Astrocyte (in vitro differentiated cells and primary cell): ENCODE data around the gene DHX35. TPM values are rescaled to one million over a fixed set of nuclear protein-coding genes. Genes with fewer than 3 reads are reported as not detected.

Source experiments
- DNase-seq: peaks from one replicate; pipeline ENCODE4 v3.0.0-alpha.2; 2010; ENCODE audit warnings: low read depth
- FAIRE-seq: peaks from 2 replicates; lab custom pipeline; 2011; peaks lifted over from hg19 to GRCh38; lab: Jason Lieb, UNC
- H2AFZ ChIP-seq: 2 replicates; pipeline ENCODE4 v1.6.0; 2012; ENCODE audit warnings: low read depth, low read length, inconsistent platforms
- H3K27ac ChIP-seq: 2 replicates; pipeline ENCODE4 v1.5.1; 2011; ENCODE audit warnings: low read depth, low read length, inconsistent platforms
- H3K27me3 ChIP-seq: 2 replicates; pipeline ENCODE4 v1.6.0; 2011; ENCODE audit warnings: low read length, inconsistent platforms; ENCODE audit not compliant: insufficient read depth
- H3K36me3 ChIP-seq: 2 replicates; pipeline ENCODE4 v1.5.1; 2011; ENCODE audit warnings: low read length, inconsistent platforms; ENCODE audit not compliant: insufficient read depth
- H3K4me1 ChIP-seq: 2 replicates; pipeline ENCODE4 v1.5.1; 2011; ENCODE audit warnings: low read length, inconsistent platforms; ENCODE audit not compliant: insufficient read depth
- H3K4me2 ChIP-seq: 2 replicates; pipeline ENCODE4 v1.6.0; 2012; ENCODE audit warnings: low read length, inconsistent platforms
- H3K4me3 ChIP-seq: 2 replicates; pipeline ENCODE4 v1.5.1; 2011; ENCODE audit warnings: low read depth, mild to moderate bottlenecking, low read length, inconsistent platforms; ENCODE audit not compliant: insufficient read depth
- H3K79me2 ChIP-seq: 2 replicates; pipeline ENCODE4 v1.6.0; 2012; ENCODE audit warnings: mild to moderate bottlenecking, low read length, inconsistent platforms; ENCODE audit not compliant: insufficient read depth
- H3K9ac ChIP-seq: 2 replicates; pipeline ENCODE4 v1.6.0; 2012; ENCODE audit warnings: mild to moderate bottlenecking, low read length, inconsistent platforms
- H3K9me3 ChIP-seq: 2 replicates; pipeline ENCODE4 v1.5.1; 2012; ENCODE audit warnings: low read depth, mild to moderate bottlenecking, low read length, inconsistent platforms; ENCODE audit not compliant: insufficient read depth
- H4K20me1 ChIP-seq: 2 replicates; pipeline ENCODE4 v1.6.0; 2012; ENCODE audit warnings: low read length, inconsistent platforms; ENCODE audit not compliant: insufficient read depth
- H3K27ac Mint-ChIP-seq: one replicate; pipeline ENCODE4 v1.8.0; 2021; ENCODE audit warnings: mild to moderate bottlenecking, mixed read lengths; ENCODE audit not compliant: unreplicated experiment
- H3K27me3 Mint-ChIP-seq: one replicate; pipeline ENCODE4 v1.8.0; 2021; ENCODE audit warnings: low read depth, mixed read lengths; ENCODE audit not compliant: unreplicated experiment
- H3K36me3 Mint-ChIP-seq: one replicate; pipeline ENCODE4 v1.8.0; 2021; ENCODE audit warnings: low read depth, mixed read lengths; ENCODE audit not compliant: unreplicated experiment
- H3K4me1 Mint-ChIP-seq: one replicate; pipeline ENCODE4 v1.8.0; 2021; ENCODE audit warnings: low read depth, mixed read lengths; ENCODE audit not compliant: unreplicated experiment
- H3K4me3 Mint-ChIP-seq: one replicate; pipeline ENCODE4 v1.8.0; 2021; ENCODE audit warnings: mild to moderate bottlenecking, moderate library complexity, mixed read lengths; ENCODE audit not compliant: unreplicated experiment
- H3K9me3 Mint-ChIP-seq: one replicate; pipeline ENCODE4 v1.8.0; 2021; ENCODE audit warnings: mild to moderate bottlenecking, mixed read lengths; ENCODE audit not compliant: unreplicated experiment
- EZH2 ChIP-seq: IDR thresholded peaks from 2 replicates; pipeline ENCODE4 v1.6.1; 2012; ENCODE audit warnings: mild to moderate bottlenecking, low read length, inconsistent platforms; ENCODE audit not compliant: insufficient read depth
- total RNA-seq: library from RNA; stranded (reverse); gene quantifications from 2 replicates; pipeline ENCODE4 v1.2.1, GENCODE V29; 2021
- TF ChIP-seq, protein P1 (sequence below): IDR thresholded peaks from 2 replicates; pipeline ENCODE4 v1.5.1; 2011; ENCODE audit warnings: low read depth, mild to moderate bottlenecking, inconsistent platforms, low read length, moderate library complexity; ENCODE audit not compliant: insufficient read depth

Gene DHX35
- total RNA-seq, 1 donor from 2014 or later, result 7.8 TPM

DNA sequence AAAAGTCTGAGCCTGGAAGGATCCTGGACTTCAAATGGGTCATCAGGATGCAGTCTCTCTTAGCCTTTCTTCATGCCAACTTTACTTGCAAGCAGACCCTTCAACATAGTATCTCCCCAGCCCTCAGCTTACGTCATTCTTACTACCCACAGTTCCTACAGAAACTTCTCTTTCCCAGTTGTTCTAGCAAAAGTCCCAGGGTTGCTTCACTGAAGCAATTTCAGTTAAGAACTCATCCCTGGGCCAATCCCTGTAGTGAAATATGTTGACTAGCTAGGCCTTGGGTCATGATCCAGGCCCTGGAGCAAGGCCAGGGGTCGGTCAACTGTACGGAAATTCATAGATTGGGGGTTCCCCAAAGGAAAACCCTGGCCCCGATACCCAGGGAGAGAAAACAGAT lies 44.5 kb upstream of the DHX35 start:
- Histone ChIP-seq H4K20me1 (no peaks in the 10 kb centered on the region), H3K4me2 (no peak overlapping the region), H3K9ac (no peak overlapping the region), H3K9me3 (no peaks in the 10 kb centered on the region), H3K27ac (no peak overlapping the region), H3K79me2 (no peaks in the 10 kb centered on the region), H3K36me3 (no peaks in the 10 kb centered on the region), H3K4me1 (no peaks in the 10 kb centered on the region), H2AFZ (no peak overlapping the region), H3K27me3 (peaks cover 18% of the 10 kb centered on the region), H3K4me3 (no peak overlapping the region)
- FAIRE-seq, result no peak
- peaks cover 25% of the 10 kb centered on the region for H3K27me3 Mint-ChIP-seq
- no peak for DNase-seq
- H3K27ac Mint-ChIP-seq, result no peak overlapping the region
- H3K9me3 Mint-ChIP-seq, result no peaks in the 10 kb centered on the region
- TF ChIP-seq, protein P1, sequence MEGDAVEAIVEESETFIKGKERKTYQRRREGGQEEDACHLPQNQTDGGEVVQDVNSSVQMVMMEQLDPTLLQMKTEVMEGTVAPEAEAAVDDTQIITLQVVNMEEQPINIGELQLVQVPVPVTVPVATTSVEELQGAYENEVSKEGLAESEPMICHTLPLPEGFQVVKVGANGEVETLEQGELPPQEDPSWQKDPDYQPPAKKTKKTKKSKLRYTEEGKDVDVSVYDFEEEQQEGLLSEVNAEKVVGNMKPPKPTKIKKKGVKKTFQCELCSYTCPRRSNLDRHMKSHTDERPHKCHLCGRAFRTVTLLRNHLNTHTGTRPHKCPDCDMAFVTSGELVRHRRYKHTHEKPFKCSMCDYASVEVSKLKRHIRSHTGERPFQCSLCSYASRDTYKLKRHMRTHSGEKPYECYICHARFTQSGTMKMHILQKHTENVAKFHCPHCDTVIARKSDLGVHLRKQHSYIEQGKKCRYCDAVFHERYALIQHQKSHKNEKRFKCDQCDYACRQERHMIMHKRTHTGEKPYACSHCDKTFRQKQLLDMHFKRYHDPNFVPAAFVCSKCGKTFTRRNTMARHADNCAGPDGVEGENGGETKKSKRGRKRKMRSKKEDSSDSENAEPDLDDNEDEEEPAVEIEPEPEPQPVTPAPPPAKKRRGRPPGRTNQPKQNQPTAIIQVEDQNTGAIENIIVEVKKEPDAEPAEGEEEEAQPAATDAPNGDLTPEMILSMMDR, result no peak
- no peak for TF ChIP-seq EZH2
- H3K4me1 Mint-ChIP-seq, result no peaks in the 10 kb centered on the region
- H3K4me3 Mint-ChIP-seq, result no peak overlapping the region
- no peaks in the 10 kb centered on the region for H3K36me3 Mint-ChIP-seq

DNA sequence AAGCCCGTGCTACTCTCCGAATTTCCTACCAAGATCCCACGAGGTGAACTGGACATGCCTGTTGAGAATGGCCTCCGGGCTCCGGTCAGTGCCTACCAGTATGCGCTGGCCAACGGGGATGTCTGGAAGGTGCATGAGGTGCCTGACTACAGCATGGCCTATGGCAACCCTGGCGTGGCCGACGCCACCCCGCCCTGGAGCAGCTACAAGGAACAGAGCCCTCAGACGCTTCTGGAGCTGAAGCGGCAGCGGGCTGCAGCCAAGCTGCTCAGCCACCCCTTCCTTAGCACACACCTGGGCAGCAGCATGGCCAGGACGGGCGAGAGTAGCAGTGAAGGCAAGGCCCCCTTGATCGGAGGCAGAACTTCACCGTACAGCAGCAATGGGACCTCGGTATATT lies 44.0 kb upstream of the DHX35 start:
- TF ChIP-seq, protein P1, result no peak
- TF ChIP-seq EZH2, result no peak
- Mint-ChIP-seq H3K27me3 (peaks cover 25% of the 10 kb centered on the region), H3K27ac (no peak overlapping the region), H3K9me3 (no peaks in the 10 kb centered on the region), H3K4me3 (no peak overlapping the region), H3K4me1 (no peaks in the 10 kb centered on the region), H3K36me3 (no peaks in the 10 kb centered on the region)
- Histone ChIP-seq H2AFZ (no peak overlapping the region), H3K9me3 (no peaks in the 10 kb centered on the region), H3K27ac (no peak overlapping the region), H3K36me3 (no peaks in the 10 kb centered on the region), H3K4me2 (no peak overlapping the region), H3K9ac (no peak overlapping the region), H3K4me3 (no peak overlapping the region), H3K4me1 (no peaks in the 10 kb centered on the region), H4K20me1 (no peaks in the 10 kb centered on the region), H3K79me2 (no peaks in the 10 kb centered on the region), H3K27me3 (peaks cover 18% of the 10 kb centered on the region)
- no peak for FAIRE-seq
- no peak for DNase-seq

DNA sequence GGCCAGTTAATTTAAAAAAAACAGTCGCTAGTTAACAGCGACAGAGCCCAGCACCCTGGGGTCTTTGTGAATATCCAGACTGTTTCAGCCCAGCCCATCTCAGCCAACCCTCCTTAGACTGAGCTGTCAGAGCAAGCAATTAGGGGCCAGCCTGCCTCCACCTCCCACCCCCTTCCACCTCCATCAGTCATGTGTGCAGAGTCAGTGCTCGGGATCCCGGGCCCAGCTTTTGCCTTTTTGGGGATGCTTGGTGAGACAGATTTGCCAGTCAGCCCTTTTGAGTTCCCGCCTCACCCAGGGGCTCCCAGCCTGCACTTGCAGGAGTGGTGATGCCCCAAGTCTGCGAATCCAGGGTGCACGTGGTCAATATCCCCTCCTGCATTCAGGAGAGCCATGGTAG lies 42.5 kb upstream of the DHX35 start:
- Histone ChIP-seq H3K4me3 (no peak overlapping the region), H3K4me2 (no peak overlapping the region), H3K4me1 (no peaks in the 10 kb centered on the region), H3K9me3 (no peaks in the 10 kb centered on the region), H3K27me3 (peaks cover 21% of the 10 kb centered on the region), H3K27ac (no peak overlapping the region), H3K36me3 (no peaks in the 10 kb centered on the region), H2AFZ (no peak overlapping the region), H4K20me1 (no peaks in the 10 kb centered on the region), H3K9ac (no peak overlapping the region), H3K79me2 (no peaks in the 10 kb centered on the region)
- FAIRE-seq (no peak), DNase-seq (no peak)
- H3K4me1 Mint-ChIP-seq, result no peaks in the 10 kb centered on the region
- H3K4me3 Mint-ChIP-seq, result no peak overlapping the region
- H3K27ac Mint-ChIP-seq, result no peak overlapping the region
- H3K9me3 Mint-ChIP-seq, result no peaks in the 10 kb centered on the region
- TF ChIP-seq, protein P1, result no peak
- TF ChIP-seq EZH2, result no peak
- no peaks in the 10 kb centered on the region for H3K36me3 Mint-ChIP-seq
- peaks cover 25% of the 10 kb centered on the region for H3K27me3 Mint-ChIP-seq
